ENCODE results near the gene NMNAT2. TPM values are rescaled to one million over a fixed set of nuclear protein-coding genes. Genes with fewer than 3 reads are reported as not detected.

The NMNAT2 gene
- total RNA-seq, 4 donors from 2014 or later, result 1.7 to 2.8 (median 2.4) TPM

GRCh38 chr1:183249941-183250452 is 168.2 kb downstream of the NMNAT2 start:
- WGBS, result 87% methylated on average over 5 of the region's 5 CpGs
- intact Hi-C loops (cut with DNase I), result no loop called here

GRCh38 chr1:183248989-183249691 is 169.0 kb downstream of the NMNAT2 start:
- H3K27ac ChIP-seq (replicated peaks in 1 of 4), result no peak overlapping the region
- no peaks in the 10 kb centered on the region for H3K27me3 ChIP-seq
- 83% methylated on average over 4 of the region's 4 CpGs for WGBS
- H3K4me1 ChIP-seq, result peaks cover 0 to 4% (median 2%) of the 10 kb centered on the region in 4 donors
- no peak for DNase-seq (ENCODE audit: extremely low spot score)
- no peak overlapping the region for H3K4me3 ChIP-seq
- H3K36me3 ChIP-seq, result no peaks in the 10 kb centered on the region
- no peaks in the 10 kb centered on the region for H3K9me3 ChIP-seq
- intact Hi-C loops (cut with DNase I), result no loop called here
- TF ChIP-seq POLR2A (IDR thresholded peaks at IDR 0.05; ENCODE audit: low read depth) (no peak), POLR2AphosphoS5 (IDR thresholded peaks at IDR 0.05) (no peak), EP300 (IDR thresholded peaks at IDR 0.05) (no peak), CTCF (IDR thresholded peaks at IDR 0.05) (no peak)

More at GRCh38 chr1:183249941-183250452, 168.2 kb downstream of the NMNAT2 start:
- Histone ChIP-seq H3K4me3 (no peak overlapping the region), H3K27me3 (no peaks in the 10 kb centered on the region), H3K4me1 (peaks cover 0 to 3% (median 0%) of the 10 kb centered on the region in 4 donors), H3K27ac (replicated peaks in 1 of 4) (no peak overlapping the region), H3K36me3 (no peaks in the 10 kb centered on the region), H3K9me3 (peaks cover 0 to under 1% (median 0%) of the 10 kb centered on the region in 4 donors)
- TF ChIP-seq EP300 (IDR thresholded peaks at IDR 0.05) (no peak), POLR2AphosphoS5 (IDR thresholded peaks at IDR 0.05) (no peak), POLR2A (IDR thresholded peaks at IDR 0.05; ENCODE audit: low read depth) (no peak), CTCF (IDR thresholded peaks at IDR 0.05) (no peak)
- no peak for DNase-seq (ENCODE audit: extremely low spot score)

- peaks cover 0 to 6% (median 3%) of the 10 kb centered on the region in 4 donors for H3K4me1 ChIP-seq
- 76% methylated on average over 1 of the region's 1 CpG for WGBS
- intact Hi-C loops (cut with DNase I), result no loop called here
These were observed 170.2 kb downstream of the NMNAT2 start for GRCh38 chr1:183247931-183248330.

GRCh38 chr1:183247484-183247883 is 170.7 kb downstream of the NMNAT2 start:
- intact Hi-C loops (cut with DNase I), result no loop called here
- WGBS, result 90% methylated on average over 3 of the region's 3 CpGs
- peaks cover 0 to 10% (median 0%) of the 10 kb centered on the region in 4 donors for H3K36me3 ChIP-seq
- H3K4me3 ChIP-seq, result no peak overlapping the region
- TF ChIP-seq EP300 (IDR thresholded peaks at IDR 0.05) (no peak), POLR2AphosphoS5 (IDR thresholded peaks at IDR 0.05) (no peak), CTCF (IDR thresholded peaks at IDR 0.05) (no peak), POLR2A (IDR thresholded peaks at IDR 0.05; ENCODE audit: low read depth) (no peak)
- H3K4me1 ChIP-seq, result peaks cover 0 to 6% (median 3%) of the 10 kb centered on the region in 4 donors
- no peaks in the 10 kb centered on the region for H3K9me3 ChIP-seq
- no peak overlapping the region for H3K27ac ChIP-seq (replicated peaks in 1 of 4)
- DNase-seq (ENCODE audit: extremely low spot score), result no peak
- no peaks in the 10 kb centered on the region for H3K27me3 ChIP-seq

More at GRCh38 chr1:183247931-183248330, 170.2 kb downstream of the NMNAT2 start:
- Histone ChIP-seq H3K27me3 (no peaks in the 10 kb centered on the region), H3K9me3 (no peaks in the 10 kb centered on the region), H3K4me3 (no peak overlapping the region), H3K27ac (replicated peaks in 1 of 4) (no peak overlapping the region), H3K36me3 (peaks cover 0 to 9% (median 0%) of the 10 kb centered on the region in 4 donors)
- DNase-seq (ENCODE audit: extremely low spot score), result no peak
- TF ChIP-seq EP300 (IDR thresholded peaks at IDR 0.05), result no peak
- TF ChIP-seq POLR2AphosphoS5 (IDR thresholded peaks at IDR 0.05), result no peak
- TF ChIP-seq CTCF (IDR thresholded peaks at IDR 0.05), result no peak
- TF ChIP-seq POLR2A (IDR thresholded peaks at IDR 0.05; ENCODE audit: low read depth), result no peak
